Adipocyte (in vitro differentiated cells): ENCODE measurements around the gene ERF.
A peak's percentile ranks its signal among the peaks of the same experiment; 100 is the strongest.

Experiments
- DNase-seq: peaks from one replicate; pipeline ENCODE4 v3.0.0-alpha.2; 2015; ENCODE audit warnings: low read depth
- H3K27me3 ChIP-seq: replicated peaks from 2 replicates; pipeline ENCODE4 v1.7.0; 2013; ENCODE audit warnings: mild to moderate bottlenecking, low read length, moderate library complexity; ENCODE audit not compliant: control insufficient read depth, insufficient read depth
- H3K36me3 ChIP-seq: 2 replicates; pipeline ENCODE4 v1.7.0; 2013; ENCODE audit warnings: low read length, mild to moderate bottlenecking, moderate library complexity; ENCODE audit not compliant: control insufficient read depth, insufficient read depth, severe bottlenecking
- H3K4me1 ChIP-seq: 2 replicates; pipeline ENCODE4 v1.7.0; 2013; ENCODE audit warnings: mild to moderate bottlenecking, low read length, moderate library complexity; ENCODE audit not compliant: control insufficient read depth, insufficient read depth
- H3K4me3 ChIP-seq: 2 replicates; pipeline ENCODE4 v1.7.0; 2013; ENCODE audit warnings: mild to moderate bottlenecking, low read length, moderate library complexity
- H3K9ac ChIP-seq: 2 replicates; pipeline ENCODE4 v1.7.0; 2013; ENCODE audit warnings: mild to moderate bottlenecking, low read length, moderate library complexity
- H3K9me3 ChIP-seq: 2 replicates; pipeline ENCODE4 v1.7.0; 2013; ENCODE audit warnings: mild to moderate bottlenecking, low read length, moderate library complexity; ENCODE audit not compliant: control insufficient read depth

ERF gene

DNA sequence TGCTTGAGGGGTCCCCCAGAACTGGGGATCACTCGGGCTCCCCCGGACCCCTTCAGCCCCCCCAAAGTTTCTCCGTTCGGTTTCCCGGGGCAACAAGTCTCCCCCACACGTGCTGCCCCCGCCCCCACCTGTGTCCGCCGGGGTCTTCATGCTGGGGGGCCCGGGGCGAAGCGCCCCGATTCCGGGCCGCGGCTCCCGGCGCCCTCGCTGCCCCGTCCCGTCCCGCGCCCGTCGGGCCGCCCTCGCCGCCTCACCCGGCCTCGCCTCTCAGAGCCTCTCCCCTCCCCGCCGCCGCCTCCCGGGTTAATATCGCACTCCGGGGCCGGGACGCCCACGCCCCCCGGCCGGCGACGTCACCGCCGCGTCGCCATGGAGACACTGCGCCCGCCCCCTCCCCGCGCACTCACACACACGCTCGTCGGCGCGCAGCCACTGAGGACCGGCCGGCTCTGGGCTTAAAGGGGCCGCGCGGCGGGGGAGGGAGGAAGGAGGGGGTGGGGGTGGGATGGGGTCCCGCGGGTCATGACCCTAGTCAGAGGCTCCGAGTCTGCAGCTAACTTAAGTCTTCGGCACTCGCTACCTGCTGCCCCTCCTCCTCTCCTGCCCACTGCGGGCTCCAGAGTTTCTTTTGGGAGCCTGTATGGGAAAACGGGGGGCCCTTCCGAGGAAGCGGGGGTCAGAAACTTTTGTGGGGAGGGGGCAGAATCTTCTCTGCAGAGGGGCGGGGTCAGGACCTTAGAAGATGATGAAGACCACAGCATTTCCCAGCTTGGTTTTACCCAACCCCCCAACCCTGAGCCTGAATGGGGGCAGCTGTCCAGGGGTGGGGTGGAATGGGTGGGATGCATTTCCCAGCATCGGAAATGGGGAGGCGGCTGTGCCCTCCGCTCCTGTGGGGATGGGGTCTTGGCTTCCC lies at the start of gene ERF:
TSS of gene ERF (minus strand) at position 279 of the 916 bp plus-strand sequence. CDS start at position 150, 129 bp downstream.
- Histone ChIP-seq H3K4me3 (peak within 1 kb of the TSS; percentile 92), H3K9ac (peak within 1 kb of the TSS; percentile 95), H3K4me1 (peaks cover 39% of the 10 kb centered on the region), H3K9me3 (no peaks in the 10 kb centered on the region), H3K36me3 (no peaks in the 10 kb centered on the region), H3K27me3 (no peaks in the 10 kb centered on the region)
- peak; percentile 97 for DNase-seq

DNA sequence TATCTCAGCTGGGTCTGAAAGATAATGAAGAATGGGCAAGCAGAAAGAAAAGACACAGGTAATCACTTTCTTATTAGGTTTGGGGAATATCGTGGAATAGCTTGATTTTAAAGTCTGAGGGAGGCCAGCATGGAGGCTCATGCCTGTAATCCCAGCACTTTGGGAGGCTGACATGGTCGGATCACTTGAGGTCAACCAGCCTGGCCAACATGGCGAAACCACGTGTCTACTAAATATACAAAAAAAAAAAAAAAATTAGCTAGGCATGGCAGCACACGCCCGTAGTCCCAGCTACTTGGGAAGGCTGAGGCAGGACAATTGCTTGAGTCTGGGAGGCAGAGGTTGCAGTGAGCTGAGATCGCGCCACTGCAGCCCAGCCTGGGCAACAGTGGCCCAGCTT lies 48.9 kb upstream of the ERF start:
- Histone ChIP-seq H3K4me3 (no peak overlapping the region), H3K4me1 (peaks cover 6% of the 10 kb centered on the region), H3K36me3 (no peaks in the 10 kb centered on the region), H3K9ac (no peak overlapping the region), H3K9me3 (no peaks in the 10 kb centered on the region), H3K27me3 (no peaks in the 10 kb centered on the region)
- no peak for DNase-seq

DNA sequence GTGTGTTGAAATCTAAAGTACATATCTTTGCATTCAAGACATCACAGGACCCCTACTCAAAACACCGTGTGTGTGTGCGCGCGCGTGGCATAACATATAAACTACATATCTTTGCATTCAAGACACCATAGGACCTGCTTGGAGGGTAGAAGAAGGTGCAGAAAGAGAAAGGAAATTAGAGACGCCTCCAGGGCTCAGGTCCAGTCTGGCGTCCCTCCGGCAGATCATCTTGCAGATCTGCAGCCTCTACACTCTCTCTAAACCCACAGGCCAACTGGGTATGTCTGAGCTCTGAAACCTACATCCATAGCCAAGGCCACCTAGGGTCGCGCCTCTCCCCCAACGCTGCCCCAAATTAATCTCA lies 48.2 kb upstream of the ERF start:
- H3K4me1 ChIP-seq = peaks cover 6% of the 10 kb centered on the region
- peak overlapping the region; percentile 79 for H3K4me3 ChIP-seq
- H3K36me3 ChIP-seq = no peaks in the 10 kb centered on the region
- H3K9ac ChIP-seq = no peak overlapping the region
- no peaks in the 10 kb centered on the region for H3K9me3 ChIP-seq
- no peaks in the 10 kb centered on the region for H3K27me3 ChIP-seq
- DNase-seq = no peak

DNA sequence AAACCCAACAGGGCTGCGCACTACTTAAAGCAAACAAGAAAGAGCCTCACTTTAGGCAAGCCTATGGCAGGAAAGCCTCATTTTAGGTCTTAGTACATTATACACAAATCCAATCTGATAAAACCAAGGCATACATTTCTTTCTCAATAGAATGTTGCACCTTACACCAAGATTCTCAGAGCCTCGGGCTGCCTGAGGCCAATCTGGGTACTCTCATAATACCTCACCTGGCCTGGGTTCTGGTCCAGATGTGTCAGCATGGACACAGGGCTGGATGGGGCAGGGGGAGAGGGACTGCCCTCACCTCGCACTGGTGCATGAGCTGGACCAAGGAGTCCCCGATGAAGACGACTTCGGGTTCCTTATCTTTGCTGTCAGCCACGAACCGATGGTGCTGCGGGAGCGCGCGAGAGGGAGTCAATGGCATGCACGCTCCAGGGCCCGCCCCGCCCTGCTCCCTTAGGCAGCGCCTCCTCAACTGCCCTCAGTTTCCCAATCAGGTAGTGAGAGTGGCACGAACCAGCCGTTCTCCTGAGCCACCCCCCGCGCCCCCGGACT lies 46.8 kb upstream of the ERF start, which contains the start of gene PRR19:
TSS of gene PRR19 (plus strand) at position 487 of the 558 bp plus-strand sequence. CDS start 7,453 bp downstream, outside the sequence.
- Histone ChIP-seq H3K9me3 (no peaks in the 10 kb centered on the region), H3K4me3 (peak within 1 kb of the TSS; percentile 79), H3K4me1 (peaks cover 6% of the 10 kb centered on the region), H3K27me3 (no peaks in the 10 kb centered on the region), H3K9ac (peak within 1 kb of the TSS; percentile 74), H3K36me3 (no peaks in the 10 kb centered on the region)
- no peak for DNase-seq

DNA sequence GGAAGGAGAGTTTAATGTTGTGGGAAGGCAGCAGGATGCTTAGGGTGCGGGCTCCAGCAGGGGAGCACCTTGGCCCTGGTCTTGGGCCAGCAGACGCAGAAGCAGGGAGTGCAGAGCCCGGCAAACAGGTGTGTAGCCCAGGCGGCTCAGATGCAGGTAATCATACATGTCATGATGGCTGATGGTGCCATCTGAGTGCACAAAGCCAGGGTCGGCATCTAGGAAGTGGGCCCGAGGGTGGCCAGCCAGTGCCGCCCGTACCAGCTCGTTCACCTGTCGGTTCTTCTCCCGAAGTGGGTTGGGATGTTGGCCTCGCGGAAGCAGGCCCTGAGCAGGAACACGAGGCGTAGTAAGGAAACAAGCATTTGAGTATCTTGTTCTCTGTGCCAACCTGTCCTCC lies 42.1 kb upstream of the ERF start:
- Histone ChIP-seq H3K27me3 (no peaks in the 10 kb centered on the region), H3K4me3 (no peak overlapping the region), H3K4me1 (peaks cover 4% of the 10 kb centered on the region), H3K9ac (no peak overlapping the region), H3K36me3 (peaks cover 34% of the 10 kb centered on the region), H3K9me3 (no peaks in the 10 kb centered on the region)
- no peak for DNase-seq

DNA sequence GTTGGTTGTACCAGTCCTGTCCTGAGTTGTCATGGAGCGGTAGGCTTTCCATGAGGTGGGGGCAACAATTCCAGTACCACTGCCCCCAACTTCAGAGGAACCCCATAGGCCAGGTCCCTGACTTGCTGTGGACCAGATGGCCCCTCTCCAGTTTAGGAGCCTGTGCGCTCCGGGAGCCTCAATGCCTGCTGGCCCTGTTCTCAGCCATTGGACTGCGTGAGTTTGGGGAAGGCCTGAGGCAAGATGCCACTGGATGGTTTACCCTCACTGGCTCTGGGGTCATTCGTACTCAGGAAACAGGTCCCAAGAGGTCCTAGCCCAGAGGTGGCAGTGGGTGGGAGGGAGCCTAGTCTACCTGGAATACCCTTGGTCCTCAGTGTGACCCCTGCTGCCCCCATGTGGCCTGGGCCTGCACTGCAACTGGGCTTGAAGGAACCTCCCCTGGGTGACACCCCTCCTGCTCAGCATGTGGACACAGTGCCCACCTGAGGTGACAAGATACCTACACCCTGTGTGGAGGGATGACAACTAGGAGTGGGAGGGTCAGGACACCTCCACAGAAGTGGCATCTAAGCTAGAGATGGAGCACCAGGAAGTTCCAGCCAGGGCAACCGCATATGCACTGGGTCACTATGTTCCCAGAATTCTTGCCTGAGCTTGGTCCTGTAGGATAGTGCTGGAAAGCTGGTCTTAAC lies 41.0 kb upstream of the ERF start:
- H3K27me3 ChIP-seq = no peaks in the 10 kb centered on the region
- no peak overlapping the region for H3K4me3 ChIP-seq
- H3K9me3 ChIP-seq = no peaks in the 10 kb centered on the region
- H3K9ac ChIP-seq = no peak overlapping the region
- peak; percentile 82 for DNase-seq
- no peaks in the 10 kb centered on the region for H3K4me1 ChIP-seq
- peaks cover 44% of the 10 kb centered on the region for H3K36me3 ChIP-seq

DNA sequence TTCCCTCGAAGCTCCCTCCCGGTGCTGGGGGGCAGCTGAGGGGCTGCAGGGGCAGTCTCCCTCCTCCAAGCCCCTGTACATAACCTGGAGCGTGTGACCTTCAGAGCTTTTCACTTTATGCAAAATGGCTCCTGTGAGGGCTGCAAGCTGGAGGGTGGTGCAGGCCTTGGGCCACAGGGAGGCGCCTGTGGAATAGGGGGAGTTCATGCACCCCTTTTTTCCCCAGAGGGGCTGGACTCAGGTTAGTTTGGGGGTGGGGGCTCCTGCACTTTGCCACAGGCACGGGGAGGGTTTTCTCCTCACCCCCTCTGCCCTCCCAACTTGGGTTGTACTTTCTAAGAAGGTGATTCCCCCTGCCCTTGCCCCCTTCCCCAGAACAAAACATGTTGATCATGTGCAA lies 40.4 kb upstream of the ERF start:
- Histone ChIP-seq H3K9me3 (no peaks in the 10 kb centered on the region), H3K27me3 (no peaks in the 10 kb centered on the region), H3K9ac (no peak overlapping the region), H3K36me3 (peaks cover 51% of the 10 kb centered on the region), H3K4me1 (no peaks in the 10 kb centered on the region), H3K4me3 (no peak overlapping the region)
- DNase-seq = no peak

DNA sequence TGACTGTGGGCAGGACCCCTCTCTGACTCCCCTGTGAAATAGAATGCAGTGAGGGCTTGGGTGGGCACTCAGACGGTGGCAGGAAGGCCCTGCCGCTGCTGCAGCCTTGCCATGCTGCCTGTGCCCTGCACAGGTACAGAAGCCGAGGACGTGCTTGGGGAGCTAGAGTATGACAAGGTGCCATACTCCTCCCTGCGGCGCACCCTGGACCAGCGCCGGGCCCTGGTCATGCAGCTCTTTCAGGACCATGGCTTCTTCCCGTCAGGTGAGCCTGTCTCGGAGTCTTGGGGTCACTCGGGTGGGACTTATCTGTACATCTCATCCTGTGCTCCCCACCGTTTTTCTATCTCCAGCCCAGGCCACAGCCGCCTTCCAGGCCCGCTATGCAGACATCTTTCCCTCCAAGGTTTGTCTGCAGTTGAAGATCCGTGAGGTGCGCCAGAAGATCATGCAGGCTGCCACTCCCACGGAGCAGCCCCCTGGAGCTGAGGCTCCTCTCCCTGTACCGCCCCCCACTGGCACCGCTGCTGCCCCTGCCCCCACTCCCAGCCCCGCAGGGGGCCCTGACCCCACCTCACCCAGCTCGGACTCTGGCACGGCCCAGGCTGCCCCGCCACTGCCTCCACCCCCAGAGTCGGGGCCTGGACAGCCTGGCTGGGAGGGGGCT lies 39.7 kb upstream of the ERF start:
- H3K9me3 ChIP-seq = no peaks in the 10 kb centered on the region
- H3K27me3 ChIP-seq = no peaks in the 10 kb centered on the region
- peaks cover 58% of the 10 kb centered on the region for H3K36me3 ChIP-seq
- H3K9ac ChIP-seq = no peak overlapping the region
- no peak overlapping the region for H3K4me3 ChIP-seq
- no peaks in the 10 kb centered on the region for H3K4me1 ChIP-seq
- DNase-seq = no peak

DNA sequence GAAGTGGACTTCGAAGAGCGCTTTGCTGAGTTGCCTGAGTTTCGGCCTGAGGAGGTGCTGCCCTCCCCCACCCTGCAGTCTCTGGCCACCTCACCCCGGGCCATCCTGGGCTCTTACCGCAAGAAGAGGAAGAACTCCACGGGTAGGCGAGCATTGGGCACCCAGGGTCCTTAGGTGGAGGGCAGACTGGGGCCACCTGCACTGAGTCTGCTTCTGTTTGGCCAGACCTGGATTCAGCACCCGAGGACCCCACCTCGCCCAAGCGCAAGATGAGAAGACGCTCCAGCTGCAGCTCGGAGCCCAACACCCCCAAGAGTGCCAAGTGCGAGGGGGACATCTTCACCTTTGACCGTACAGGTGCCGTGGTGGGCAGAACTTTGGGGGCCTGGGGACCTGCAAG lies 39.0 kb upstream of the ERF start:
- Histone ChIP-seq H3K36me3 (peaks cover 64% of the 10 kb centered on the region), H3K4me1 (no peaks in the 10 kb centered on the region), H3K9ac (no peak overlapping the region), H3K4me3 (no peak overlapping the region), H3K9me3 (no peaks in the 10 kb centered on the region), H3K27me3 (no peaks in the 10 kb centered on the region)
- no peak for DNase-seq

DNA sequence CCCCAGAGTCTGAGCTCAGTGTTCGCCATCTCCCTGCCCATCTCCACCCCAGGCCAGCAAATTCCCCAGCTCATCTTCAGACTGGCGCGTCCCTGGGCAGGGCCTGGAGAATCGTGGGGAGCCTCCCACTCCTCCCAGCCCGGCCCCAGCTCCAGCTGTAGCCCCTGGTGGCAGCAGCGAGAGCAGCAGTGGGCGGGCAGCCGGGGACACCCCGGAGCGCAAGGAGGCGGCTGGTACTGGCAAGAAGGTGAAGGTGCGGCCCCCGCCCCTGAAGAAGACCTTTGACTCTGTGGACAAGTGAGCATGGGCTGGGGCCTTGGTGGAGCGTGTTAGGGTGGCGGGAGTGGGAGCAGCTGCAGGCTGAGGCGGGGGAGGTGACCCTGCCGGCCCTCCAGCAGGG lies 38.6 kb upstream of the ERF start:
- Histone ChIP-seq H3K4me1 (no peaks in the 10 kb centered on the region), H3K9me3 (no peaks in the 10 kb centered on the region), H3K36me3 (peaks cover 69% of the 10 kb centered on the region), H3K27me3 (no peaks in the 10 kb centered on the region), H3K9ac (no peak overlapping the region), H3K4me3 (no peak overlapping the region)
- DNase-seq = no peak

DNA sequence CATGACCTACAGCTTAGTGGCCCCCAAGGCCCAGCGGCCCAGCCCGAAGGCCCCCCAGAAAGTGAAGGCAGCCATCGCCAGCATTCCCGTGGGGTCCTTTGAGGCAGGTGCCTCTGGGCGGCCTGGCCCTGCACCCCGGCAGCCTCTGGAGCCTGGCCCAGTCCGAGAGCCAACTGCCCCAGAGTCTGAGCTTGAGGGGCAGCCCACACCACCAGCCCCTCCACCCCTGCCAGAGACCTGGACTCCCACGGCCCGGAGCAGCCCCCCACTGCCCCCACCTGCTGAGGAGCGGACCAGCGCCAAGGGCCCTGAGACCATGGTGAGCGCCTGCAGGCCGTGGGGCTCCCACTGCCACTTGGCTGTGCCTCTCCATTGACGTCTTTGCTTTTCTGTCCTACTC lies 38.0 kb upstream of the ERF start:
- H3K4me3 ChIP-seq = no peak overlapping the region
- no peak for DNase-seq
- H3K9ac ChIP-seq = no peak overlapping the region
- H3K4me1 ChIP-seq = no peaks in the 10 kb centered on the region
- H3K27me3 ChIP-seq = no peaks in the 10 kb centered on the region
- H3K9me3 ChIP-seq = no peaks in the 10 kb centered on the region
- H3K36me3 ChIP-seq = peaks cover 74% of the 10 kb centered on the region
